Smooth muscle cell (in vitro differentiated cells): ENCODE results near the gene ARSG. TPM values are rescaled to one million over a fixed set of nuclear protein-coding genes. Genes with fewer than 3 reads are reported as not detected.
"Not testable (repeated sequence)": the region's sequence is repeated elsewhere in the genome, so short reads cannot be mapped to it uniquely, and the experiment has no call there.

Experiments
- DNase-seq: peaks from one replicate; lab custom pipeline; 2025; ENCODE audit not compliant: unreplicated experiment; lab: John Stamatoyannopoulos, UW
- H2AFZ ChIP-seq: fragments of 200-600 bp; sonication (generic); 2 replicates; pipeline ENCODE4 v1.6.0; 2016; ENCODE audit warnings: antibody characterized with exemption, low read depth, mild to moderate bottlenecking
- H3F3A ChIP-seq: fragments of 200-600 bp; sonication (generic); 2 replicates; pipeline ENCODE4 v1.6.0; 2017; ENCODE audit warnings: antibody characterized with exemption, low read depth
- H3K27ac ChIP-seq: fragments of 200-600 bp; sonication (generic); 2 replicates; pipeline ENCODE4 v1.5.1; 2016; ENCODE audit warnings: low read depth, mild to moderate bottlenecking
- H3K27me3 ChIP-seq: fragments of 200-600 bp; sonication (generic); 2 replicates; pipeline ENCODE4 v1.6.1; 2016; ENCODE audit warnings: low read depth, mild to moderate bottlenecking
- H3K36me3 ChIP-seq: fragments of 200-600 bp; sonication (generic); 2 replicates; pipeline ENCODE4 v1.5.1; 2016; ENCODE audit warnings: low read depth
- H3K4me1 ChIP-seq: fragments of 200-600 bp; sonication (generic); 2 replicates; pipeline ENCODE4 v1.5.1; 2016; ENCODE audit warnings: low read depth
- H3K4me2 ChIP-seq: fragments of 200-600 bp; sonication (generic); 2 replicates; pipeline ENCODE4 v1.6.0; 2016; ENCODE audit warnings: mild to moderate bottlenecking
- H3K4me3 ChIP-seq: fragments of 200-600 bp; sonication (generic); 2 replicates; pipeline ENCODE4 v1.5.1; 2016; ENCODE audit warnings: mild to moderate bottlenecking
- H3K79me2 ChIP-seq: fragments of 200-600 bp; sonication (generic); 2 replicates; pipeline ENCODE4 v1.6.0; 2016; ENCODE audit warnings: low read depth, mild to moderate bottlenecking
- H3K9ac ChIP-seq: fragments of 200-600 bp; sonication (generic); 2 replicates; pipeline ENCODE4 v1.6.0; 2016; ENCODE audit warnings: low read depth
- H3K9me3 ChIP-seq: fragments of 200-600 bp; sonication (generic); replicated peaks from 2 replicates; pipeline ENCODE4 v1.5.1; 2016; ENCODE audit warnings: low read depth
- H4K20me1 ChIP-seq: fragments of 200-600 bp; sonication (generic); 2 replicates; pipeline ENCODE4 v1.6.0; 2016; ENCODE audit warnings: low read depth
- CTCF ChIP-seq: fragments of 200-600 bp; sonication (generic); IDR thresholded peaks from 2 replicates; pipeline ENCODE4 v1.5.1; 2017; ENCODE audit warnings: borderline replicate concordance, mild to moderate bottlenecking, antibody characterized with exemption; ENCODE audit not compliant: insufficient read depth, poor library complexity, severe bottlenecking
- WGBS: methylation state at CpG from one replicate; pipeline ENCODE4 v1.1.7; 2016; ENCODE audit warnings: low lambda C conversion rate; 5-methylcytosine and 5-hydroxymethylcytosine counted together
- polyA plus RNA-seq: library from polyadenylated mRNA; unstranded; fragments of >200 nt; fragmentation: Nextera tagmentation; extraction: Ambion mirVana; gene quantifications from 2 replicates; pipeline ENCODE4 v1.2.1, GENCODE V29; 2016
- total RNA-seq: library from RNA; depleted of rRNA; stranded (reverse); fragments of >200 nt; gene quantifications from 2 replicates; pipeline ENCODE4 v1.2.3, GENCODE V29; 2014

ARSG gene
- total and polyA plus RNA-seq, 2 experiments from 2014 or later, result 1.0 to 2.4 TPM

- peak overlapping the region; percentile 63 for H3K27ac ChIP-seq
- 89% methylated on average over 8 of the region's 8 CpGs for WGBS
- no peaks in the 10 kb centered on the region for H3K27me3 ChIP-seq
- TF ChIP-seq CTCF, result no peak
- H3K79me2 ChIP-seq, result no peaks in the 10 kb centered on the region
- no peaks in the 10 kb centered on the region for H3K36me3 ChIP-seq
- H3K9me3 ChIP-seq, result no peaks in the 10 kb centered on the region
- no peak for DNase-seq
- H3K4me1 ChIP-seq, result no peaks in the 10 kb centered on the region
- H4K20me1 ChIP-seq, result no peaks in the 10 kb centered on the region
- no peak overlapping the region for H3K4me2 ChIP-seq
- no peak overlapping the region for H2AFZ ChIP-seq
- no peaks in the 10 kb centered on the region for H3F3A ChIP-seq
- no peak overlapping the region for H3K4me3 ChIP-seq
- H3K9ac ChIP-seq, result no peak overlapping the region
Measured at GRCh38 chr17:68327823-68328557, 36.7 kb downstream of the ARSG start.

- Histone ChIP-seq H3F3A (no peaks in the 10 kb centered on the region), H3K9ac (no peak overlapping the region), H3K27me3 (no peaks in the 10 kb centered on the region), H3K4me2 (no peak overlapping the region), H3K79me2 (no peaks in the 10 kb centered on the region), H3K4me3 (no peak overlapping the region), H3K36me3 (no peaks in the 10 kb centered on the region), H2AFZ (no peak overlapping the region), H3K27ac (peak overlapping the region; percentile 89), H3K9me3 (no peaks in the 10 kb centered on the region), H3K4me1 (no peaks in the 10 kb centered on the region), H4K20me1 (no peaks in the 10 kb centered on the region)
- no peak for DNase-seq
- 33% methylated on average over 4 of the region's 4 CpGs for WGBS
- no peak for TF ChIP-seq CTCF
Measured at GRCh38 chr17:68328676-68329075, 37.4 kb downstream of the ARSG start.

- no peak overlapping the region for H2AFZ ChIP-seq
- H3K4me1 ChIP-seq, result no peaks in the 10 kb centered on the region
- no peaks in the 10 kb centered on the region for H3F3A ChIP-seq
- H3K27ac ChIP-seq, result peak overlapping the region; percentile 89
- DNase-seq, result no peak
- WGBS, result 83% methylated on average over 7 of the region's 7 CpGs
- H3K9me3 ChIP-seq, result no peaks in the 10 kb centered on the region
- H3K9ac ChIP-seq, result no peak overlapping the region
- no peak for TF ChIP-seq CTCF
- H3K27me3 ChIP-seq, result no peaks in the 10 kb centered on the region
- H3K36me3 ChIP-seq, result no peaks in the 10 kb centered on the region
- no peak overlapping the region for H3K4me2 ChIP-seq
- H4K20me1 ChIP-seq, result no peaks in the 10 kb centered on the region
- H3K79me2 ChIP-seq, result no peaks in the 10 kb centered on the region
- no peak overlapping the region for H3K4me3 ChIP-seq
Measured at GRCh38 chr17:68329331-68329730, 38.0 kb downstream of the ARSG start.

- not testable (repeated sequence) for H3K9ac ChIP-seq, H3K36me3 ChIP-seq, H3K27me3 ChIP-seq, H3K9me3 ChIP-seq, H3K4me3 ChIP-seq, H3F3A ChIP-seq, H3K4me2 ChIP-seq, H3K4me1 ChIP-seq, H2AFZ ChIP-seq, H3K79me2 ChIP-seq, DNase-seq, H4K20me1 ChIP-seq, H3K27ac ChIP-seq
- WGBS, result 91% methylated on average over 12 of the region's 12 CpGs
Measured at GRCh38 chr17:68331932-68332331, 40.6 kb downstream of the ARSG start.
